AG04450 (cell line): ENCODE data around the gene ADPRHL1. TPM values are rescaled to one million over a fixed set of nuclear protein-coding genes. Genes with fewer than 3 reads are reported as not detected.

Source experiments
- CTCF ChIA-PET: fragments of 300-600, 350-600 bp; formaldehyde crosslinking; extraction: SDS; loops from one replicate; lab custom pipeline; 2022; ENCODE audit warnings: antibody characterized with exemption, inconsistent platforms; lab: Charles Lee
- POLR2A ChIA-PET: fragments of 350-600 bp; formaldehyde crosslinking; extraction: SDS; loops from one replicate; lab custom pipeline; 2021; ENCODE audit warnings: antibody characterized with exemption, inconsistent platforms; lab: Yijun Ruan, JAX
- DNase-seq: peaks from one replicate; pipeline ENCODE4 v3.0.0-alpha.2; 2011; ENCODE audit warnings: low read depth, low spot score
- H3K27ac ChIP-seq: one replicate; pipeline ENCODE4 v1.5.1; 2012; ENCODE audit warnings: low read depth, low read length, control low read depth
- H3K27me3 ChIP-seq: one replicate; pipeline ENCODE4 v1.6.0; 2012; ENCODE audit warnings: low read length; ENCODE audit not compliant: control insufficient read depth, insufficient read depth
- H3K4me3 ChIP-seq: 2 replicates; pipeline ENCODE4 v1.5.1; 2011; ENCODE audit warnings: mild to moderate bottlenecking, low read depth, low read length, control low read depth
- H3K9me3 ChIP-seq: 2 replicates; pipeline ENCODE4 v1.5.1; 2012; ENCODE audit warnings: low read length; ENCODE audit not compliant: control insufficient read depth, insufficient read depth
- CTCF ChIP-seq: IDR thresholded peaks from 2 replicates; pipeline ENCODE4 v1.5.1; 2011; ENCODE audit warnings: low read depth, low read length, control low read depth, inconsistent platforms
- polyA plus RNA-seq: library from polyadenylated mRNA; depleted of rRNA; stranded (reverse); fragments of >200 nt; gene quantifications from 2 replicates; pipeline ENCODE4 v1.2.3, GENCODE V29; 2011

ADPRHL1 gene
- polyA plus RNA-seq, 1 experiment = 0.35 TPM

DNA sequence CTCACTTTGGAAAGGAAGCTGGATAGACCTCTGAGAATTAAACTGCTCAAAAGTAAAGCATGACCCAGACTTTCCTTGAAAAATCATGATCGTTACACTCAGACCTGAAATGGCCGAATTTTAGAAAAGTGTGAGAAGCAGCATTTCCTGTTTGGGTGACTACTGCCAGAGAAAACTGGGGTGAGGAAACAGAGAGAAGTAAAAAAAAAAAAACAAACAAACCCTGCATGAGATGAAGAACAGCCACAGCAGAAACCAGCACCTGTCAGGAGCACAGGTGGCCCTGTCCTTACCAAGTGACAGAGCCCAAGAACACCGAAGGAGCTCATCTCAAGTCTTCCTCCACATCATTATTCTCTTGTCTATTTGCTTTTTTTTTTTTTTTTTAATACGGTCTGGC is 12.0 kb upstream of the ADPRHL1 start:
- Histone ChIP-seq H3K27ac (no peak overlapping the region), H3K9me3 (no peaks in the 10 kb centered on the region; the same call in 1 of the 2 replicates), H3K27me3 (no peaks in the 10 kb centered on the region), H3K4me3 (no peak overlapping the region)
- DNase-seq = no peak
- POLR2A ChIA-PET = no interaction called here
- no peak for TF ChIP-seq CTCF
- CTCF ChIA-PET = interaction anchor here (1.5 kb wide), 2 partner anchors 13 to 97 kb away, joined by 4 read pairs; partner anchors contain the start of gene ADPRHL1

DNA sequence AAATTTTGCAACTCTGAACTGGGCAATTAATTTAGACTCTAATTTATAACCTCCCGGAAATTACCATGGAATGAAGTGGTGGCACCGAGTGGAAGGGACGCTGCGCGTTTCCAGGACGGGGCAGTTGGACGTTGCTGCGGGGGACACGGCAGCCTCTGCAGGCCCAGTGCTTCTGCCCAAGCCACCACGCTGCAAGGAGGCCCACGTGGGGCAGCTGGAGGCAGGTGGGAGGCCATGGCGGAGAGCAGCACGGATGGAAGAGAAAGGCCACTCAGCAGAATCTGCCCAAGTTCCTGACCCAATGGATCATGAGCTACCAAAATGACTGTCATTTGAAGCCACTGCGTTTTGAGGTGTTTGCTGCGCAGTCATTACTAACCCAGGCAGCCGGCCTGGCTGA is 11.2 kb upstream of the ADPRHL1 start:
- no peak for DNase-seq
- Histone ChIP-seq H3K27me3 (no peaks in the 10 kb centered on the region), H3K9me3 (no peaks in the 10 kb centered on the region; the same call in 1 of the 2 replicates), H3K4me3 (no peak overlapping the region), H3K27ac (no peak overlapping the region)
- CTCF ChIA-PET = no interaction called here
- no peak for TF ChIP-seq CTCF
- POLR2A ChIA-PET = no interaction called here

DNA sequence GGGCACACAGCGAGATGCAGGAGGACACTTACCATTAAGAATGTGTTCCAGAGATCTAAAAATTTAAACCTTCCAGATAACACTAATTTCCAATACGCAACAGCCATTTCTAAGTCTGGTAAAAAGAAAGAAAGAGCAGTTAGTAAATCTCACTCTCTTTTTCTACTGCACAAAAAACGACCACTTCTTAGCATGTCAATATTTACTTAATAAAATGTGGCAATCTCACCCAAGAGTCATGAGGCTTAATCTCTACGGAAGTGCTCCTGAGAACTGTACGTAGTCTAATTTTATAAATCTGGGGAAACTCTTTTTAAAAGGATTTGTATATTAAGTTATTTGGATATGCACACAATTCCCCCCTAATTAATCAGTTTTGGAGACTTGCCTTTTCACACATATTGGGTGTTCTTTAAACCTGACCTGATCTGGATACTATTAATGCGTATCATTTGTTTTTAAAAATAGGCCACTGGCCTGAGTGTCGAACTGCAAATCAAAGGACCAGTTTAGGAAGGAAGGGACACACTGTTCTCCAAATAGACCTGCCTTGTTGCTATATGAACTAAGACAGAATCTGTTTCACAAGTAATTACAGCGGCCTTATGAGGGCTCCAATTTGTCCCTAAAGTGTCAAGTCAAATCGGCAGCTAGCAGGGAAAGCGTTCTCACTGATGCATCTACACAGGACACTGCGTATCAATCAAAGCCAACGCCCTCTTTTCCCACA is 7.9 kb upstream of the ADPRHL1 start:
- CTCF ChIA-PET = no interaction called here
- no peak for TF ChIP-seq CTCF
- no peak for DNase-seq
- no peaks in the 10 kb centered on the region for H3K27me3 ChIP-seq
- no peak overlapping the region for H3K27ac ChIP-seq
- no peaks in the 10 kb centered on the region; the same call in 1 of the 2 replicates for H3K9me3 ChIP-seq
- H3K4me3 ChIP-seq = no peak overlapping the region
- POLR2A ChIA-PET = no interaction called here

DNA sequence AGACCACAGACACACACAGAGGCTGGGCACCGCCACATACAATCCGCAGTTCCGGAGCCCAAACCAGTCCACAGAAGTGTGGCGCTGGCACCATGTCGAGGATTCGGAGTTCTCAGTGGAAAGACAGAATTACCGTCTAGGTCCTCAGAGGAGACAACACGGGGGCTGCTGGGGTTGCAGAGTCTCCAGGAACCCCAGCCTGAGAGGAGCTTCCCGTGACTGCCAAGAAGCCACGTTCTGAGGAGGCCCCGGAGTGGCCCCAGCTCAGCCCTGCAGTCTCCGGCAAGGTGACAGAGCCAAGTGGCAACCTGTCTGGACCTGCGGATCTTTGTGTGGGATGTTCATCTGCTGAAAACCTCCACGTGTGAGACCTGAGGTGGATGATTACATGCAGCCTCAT is 7.3 kb upstream of the ADPRHL1 start:
- TF ChIP-seq CTCF = no peak
- no peak for DNase-seq
- Histone ChIP-seq H3K27ac (no peak overlapping the region), H3K4me3 (no peak overlapping the region), H3K9me3 (no peaks in the 10 kb centered on the region; the same call in 1 of the 2 replicates), H3K27me3 (no peaks in the 10 kb centered on the region)
- ChIA-PET POLR2A (no interaction called here), CTCF (no interaction called here)

GRCh38 chr13:113460064-113460555 is 6.8 kb upstream of the ADPRHL1 start:
- ChIA-PET POLR2A (no interaction called here), CTCF (interaction anchor here (4.6 kb wide), 1 partner anchor 102 kb away, joined by 54 read pairs; no protein-coding TSS in a partner anchor)
- H3K27me3 ChIP-seq = no peaks in the 10 kb centered on the region
- no peak for DNase-seq
- no peak overlapping the region for H3K4me3 ChIP-seq
- TF ChIP-seq CTCF = no peak
- no peak overlapping the region for H3K27ac ChIP-seq
- H3K9me3 ChIP-seq = no peaks in the 10 kb centered on the region; the same call in 1 of the 2 replicates
